HG03565 (cell line): Measurements from ENCODE around the gene ARHGEF28.

ENCODE experiments used
- ATAC-seq: cut with Tn5 transposase; IDR thresholded peaks from one replicate; pipeline ENCODE4 v1.9.1; 2021; ENCODE audit warnings: mild to moderate bottlenecking, moderate library complexity; ENCODE audit not compliant: unreplicated experiment

Gene ARHGEF28

GRCh38 chr5:73896097-73896496 is 270.1 kb downstream of the ARHGEF28 start:
- ATAC-seq: no peak

GRCh38 chr5:73896668-73897067 is 270.7 kb downstream of the ARHGEF28 start:
- no peak for ATAC-seq

- ATAC-seq: no peak
Observed at GRCh38 chr5:73897893-73898292, 271.9 kb downstream of the ARHGEF28 start.

- peak; percentile 69 for ATAC-seq
Observed at GRCh38 chr5:73899055-73899454, 273.1 kb downstream of the ARHGEF28 start.

- no peak for ATAC-seq
Observed at GRCh38 chr5:73899916-73900315, 273.9 kb downstream of the ARHGEF28 start.

- ATAC-seq: no peak
Observed at GRCh38 chr5:73900566-73900965, 274.6 kb downstream of the ARHGEF28 start.

- no peak for ATAC-seq
Observed at GRCh38 chr5:73901043-73901442, 275.0 kb downstream of the ARHGEF28 start.

GRCh38 chr5:73901455-73901854 is 275.5 kb downstream of the ARHGEF28 start:
- no peak for ATAC-seq

- ATAC-seq: no peak
Observed at GRCh38 chr5:73902327-73903051, 276.5 kb downstream of the ARHGEF28 start.

- no peak for ATAC-seq
Observed at GRCh38 chr5:73903169-73903568, 277.2 kb downstream of the ARHGEF28 start.

GRCh38 chr5:73906277-73906676 is 280.3 kb downstream of the ARHGEF28 start:
- no peak for ATAC-seq

GRCh38 chr5:73907164-73907563 is 281.2 kb downstream of the ARHGEF28 start:
- ATAC-seq: no peak

GRCh38 chr5:73908395-73908794 is 282.4 kb downstream of the ARHGEF28 start:
- no peak for ATAC-seq

- ATAC-seq: no peak
Observed at GRCh38 chr5:73908846-73909245, 282.9 kb downstream of the ARHGEF28 start.

- ATAC-seq: no peak
Observed at GRCh38 chr5:73909474-73909873, 283.5 kb downstream of the ARHGEF28 start.

- ATAC-seq: no peak
Observed at GRCh38 chr5:73911761-73912393, 285.9 kb downstream of the ARHGEF28 start.

- no peak for ATAC-seq
Observed at GRCh38 chr5:73912821-73913271, 286.9 kb downstream of the ARHGEF28 start.

GRCh38 chr5:73913971-73914370 is 288.0 kb downstream of the ARHGEF28 start:
- no peak for ATAC-seq

- no peak for ATAC-seq
Observed at GRCh38 chr5:73915345-73915744, 289.3 kb downstream of the ARHGEF28 start.

GRCh38 chr5:73917433-73917832 is 291.4 kb downstream of the ARHGEF28 start:
- ATAC-seq: no peak

GRCh38 chr5:73917891-73918290 is 291.9 kb downstream of the ARHGEF28 start:
- ATAC-seq: no peak

GRCh38 chr5:73918791-73919221 is 292.8 kb downstream of the ARHGEF28 start:
- no peak for ATAC-seq
